Naive thymus-derived CD4-positive, alpha-beta T cell (primary cell): Measurements from ENCODE around the gene PSD2. TPM values are rescaled to one million over a fixed set of nuclear protein-coding genes. Genes with fewer than 3 reads are reported as not detected.

ENCODE experiments used
- ATAC-seq: fragments of 150-1000 bp; cut with Tn5 transposase; 2 replicates; pipeline ENCODE4 v1.10.0; 2021; ENCODE audit warnings: mild to moderate bottlenecking, moderate library complexity
- CTCF ChIA-PET: fragments of 350-600 bp; sonication (Branson Sonifier 250); formaldehyde crosslinking; loops from one replicate; lab custom pipeline; 2021; ENCODE audit warnings: antibody characterized with exemption; lab: Charles Lee
- POLR2A ChIA-PET: fragments of 350-600 bp; sonication (Branson Sonifier 250); formaldehyde crosslinking; loops from one replicate; lab custom pipeline; 2021; ENCODE audit warnings: antibody characterized with exemption, inconsistent platforms; lab: Charles Lee
- DNase-seq, 9 donors: peaks; one replicate each; pipeline versions ENCODE4 v3.0.0 to v3.0.0-alpha.2; 2020 to 2022; ENCODE audit warnings: mixed read lengths in 1 of 9
- H3K27ac ChIP-seq: one replicate; pipeline ENCODE4 v1.7.0; 2013; ENCODE audit warnings: mild to moderate bottlenecking, low read depth, low read length, moderate library complexity
- H3K27me3 ChIP-seq, 2 donors: one replicate each; pipeline ENCODE4 v1.7.0; 2013; ENCODE audit warnings: low read length in 2 of 2, mild to moderate bottlenecking in 2 of 2, moderate library complexity in 2 of 2; ENCODE audit not compliant: control insufficient read depth in 2 of 2, insufficient read depth in 2 of 2
- H3K36me3 ChIP-seq, 3 experiments: 1 replicate in 2 of 3; 2 replicates in 1 of 3; pipeline ENCODE4 v1.7.0; 2013; ENCODE audit warnings: low read length in 3 of 3, mild to moderate bottlenecking in 3 of 3, moderate library complexity in 1 of 3; ENCODE audit not compliant: insufficient read depth in 3 of 3, control insufficient read depth in 2 of 3
- H3K4me1 ChIP-seq, 2 donors: one replicate each; pipeline ENCODE4 v1.7.0; 2013; ENCODE audit warnings: low read length in 2 of 2, mild to moderate bottlenecking in 2 of 2, moderate library complexity in 1 of 2; ENCODE audit not compliant: control insufficient read depth in 2 of 2, insufficient read depth in 2 of 2
- H3K4me3 ChIP-seq: 2 replicates; pipeline ENCODE4 v1.7.0; 2013; ENCODE audit warnings: mild to moderate bottlenecking, low read length
- H3K9me3 ChIP-seq, 3 experiments: 1 replicate in 2 of 3; 2 replicates in 1 of 3; pipeline ENCODE4 v1.7.0; 2013; ENCODE audit warnings: low read length in 3 of 3; ENCODE audit not compliant: control insufficient read depth in 2 of 3
- H3K27ac Mint-ChIP-seq, 9 donors: one replicate each; pipeline ENCODE4 v1.8.0; 2020 to 2022; ENCODE audit warnings: mixed read lengths in 9 of 9, mild to moderate bottlenecking in 8 of 9, moderate library complexity in 5 of 9, inconsistent platforms in 2 of 9
- H3K27me3 Mint-ChIP-seq, 5 donors: one replicate each; pipeline ENCODE4 v1.8.0; 2021 to 2022; ENCODE audit warnings: mixed read lengths in 5 of 5, mild to moderate bottlenecking in 1 of 5
- H3K36me3 Mint-ChIP-seq, 5 donors: one replicate each; pipeline ENCODE4 v1.8.0; 2020 to 2022; ENCODE audit warnings: mixed read lengths in 5 of 5, mild to moderate bottlenecking in 3 of 5, inconsistent platforms in 1 of 5
- H3K4me1 Mint-ChIP-seq, 7 donors: one replicate each; pipeline ENCODE4 v1.8.0; 2020 to 2022; ENCODE audit warnings: mixed read lengths in 7 of 7, mild to moderate bottlenecking in 3 of 7, inconsistent platforms in 1 of 7
- H3K4me3 Mint-ChIP-seq, 10 donors: one replicate each; pipeline ENCODE4 v1.8.0; 2020 to 2022; ENCODE audit warnings: mild to moderate bottlenecking in 10 of 10, mixed read lengths in 10 of 10, moderate library complexity in 6 of 10, inconsistent platforms in 2 of 10
- H3K9me3 Mint-ChIP-seq, 11 donors: one replicate each; pipeline ENCODE4 v1.8.0; 2020 to 2022; ENCODE audit warnings: mixed read lengths in 11 of 11, mild to moderate bottlenecking in 4 of 11, inconsistent platforms in 1 of 11, moderate library complexity in 1 of 11
- intact Hi-C, 2 donors: fragments of 100-400 bp; cut with micrococcal nuclease; formaldehyde crosslinking; loops; one replicate each; pipeline ENCODE4 v1.15.1; 2023
- polyA plus RNA-seq, 2 donors: library from polyadenylated mRNA; unstranded; fragments of 300-500 nt; fragmentation: Illumina TruSeq; gene quantifications; one replicate each; pipeline ENCODE4 v1.2.3, GENCODE V29; 2021
- total RNA-seq, 6 experiments: library from RNA in 5 of 6; stranded (reverse) in 5 of 6; gene quantifications; 1 replicate in 5 of 6; 2 replicates in 1 of 6; pipeline ENCODE4 v1.2.3 and lab custom pipeline; 2021 to 2026

The PSD2 gene
- total and polyA plus RNA-seq, 7 experiments from 2014 or later: 0.05 to 0.42 TPM; not detected in 5

DNA sequence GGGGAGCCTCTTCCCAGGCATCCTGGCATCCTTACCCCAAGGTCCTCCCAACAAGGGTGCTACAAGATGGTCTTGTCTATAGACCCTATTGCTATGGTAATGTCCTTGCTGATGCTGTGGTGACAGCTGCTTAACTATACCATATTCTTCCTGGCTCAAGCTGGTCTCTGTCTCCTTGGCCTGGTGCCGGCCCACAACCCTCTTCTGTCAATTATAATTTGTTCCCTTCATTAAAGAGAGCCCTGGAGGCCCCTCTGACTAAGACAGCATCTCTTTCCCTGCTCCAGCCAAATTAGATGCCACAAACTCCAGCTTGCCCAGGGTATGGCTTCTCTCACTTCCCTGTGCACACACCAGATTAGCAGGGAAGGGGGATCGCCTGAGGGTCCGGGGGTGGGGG, 86.7 kb downstream of the PSD2 start:
- intact Hi-C loops: no loop called here
- H3K27ac Mint-ChIP-seq: no peak overlapping the region
- H3K27me3 Mint-ChIP-seq: peaks cover 0 to 9% (median 2%) of the 10 kb centered on the region in 5 donors
- H3K9me3 Mint-ChIP-seq: no peaks in the 10 kb centered on the region
- Histone ChIP-seq H3K27ac (no peak overlapping the region), H3K4me1 (no peaks in the 10 kb centered on the region), H3K4me3 (no peak overlapping the region), H3K9me3 (no peaks in the 10 kb centered on the region), H3K27me3 (no peaks in the 10 kb centered on the region), H3K36me3 (no peaks in the 10 kb centered on the region)
- DNase-seq (no peak), ATAC-seq (no peak)
- no peaks in the 10 kb centered on the region for H3K36me3 Mint-ChIP-seq
- ChIA-PET CTCF (no interaction called here), POLR2A (no interaction called here)
- no peak overlapping the region for H3K4me3 Mint-ChIP-seq
- H3K4me1 Mint-ChIP-seq: peaks cover 0 to 2% (median 0%) of the 10 kb centered on the region in 7 donors

DNA sequence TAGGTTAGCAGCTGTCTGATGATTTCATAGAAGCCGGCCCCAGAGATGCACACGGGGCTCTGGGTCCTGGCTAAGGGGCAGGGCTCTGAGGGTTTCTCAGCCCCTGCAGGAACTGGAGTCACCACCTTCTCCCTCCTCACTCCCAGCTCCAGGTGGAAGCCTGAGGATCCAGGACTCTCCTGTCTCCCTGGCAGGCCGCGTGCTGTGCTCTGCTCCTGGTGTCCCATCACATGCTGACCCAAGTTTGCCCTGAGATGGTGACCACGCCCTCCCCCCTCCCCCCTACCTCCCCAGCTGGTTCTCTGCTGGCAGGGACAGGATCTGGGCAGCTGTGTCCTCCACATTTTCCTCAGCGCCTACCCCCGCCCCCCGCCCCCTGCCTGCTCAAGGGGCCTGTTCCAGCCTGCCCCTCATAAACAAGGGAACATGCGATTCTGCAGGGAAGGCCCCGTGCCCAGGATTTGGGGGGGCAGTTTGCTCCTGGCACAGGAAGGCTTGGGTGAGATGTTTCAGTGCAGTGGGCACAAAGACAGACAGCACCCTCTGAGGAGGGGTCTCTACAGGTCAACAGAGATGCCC, 87.4 kb downstream of the PSD2 start:
- ChIA-PET POLR2A (no interaction called here), CTCF (no interaction called here)
- no peaks in the 10 kb centered on the region for H3K36me3 ChIP-seq
- Mint-ChIP-seq H3K27me3 (peaks cover 0 to 9% (median 4%) of the 10 kb centered on the region in 5 donors), H3K4me1 (peaks cover 0 to 2% (median 0%) of the 10 kb centered on the region in 7 donors), H3K27ac (no peak overlapping the region), H3K36me3 (no peaks in the 10 kb centered on the region), H3K9me3 (no peaks in the 10 kb centered on the region), H3K4me3 (no peak overlapping the region)
- no peak overlapping the region for H3K27ac ChIP-seq
- no peak for ATAC-seq
- no peaks in the 10 kb centered on the region for H3K27me3 ChIP-seq
- intact Hi-C loops: no loop called here
- H3K4me1 ChIP-seq: no peaks in the 10 kb centered on the region
- DNase-seq: no peak
- H3K4me3 ChIP-seq: no peak overlapping the region
- H3K9me3 ChIP-seq: no peaks in the 10 kb centered on the region

DNA sequence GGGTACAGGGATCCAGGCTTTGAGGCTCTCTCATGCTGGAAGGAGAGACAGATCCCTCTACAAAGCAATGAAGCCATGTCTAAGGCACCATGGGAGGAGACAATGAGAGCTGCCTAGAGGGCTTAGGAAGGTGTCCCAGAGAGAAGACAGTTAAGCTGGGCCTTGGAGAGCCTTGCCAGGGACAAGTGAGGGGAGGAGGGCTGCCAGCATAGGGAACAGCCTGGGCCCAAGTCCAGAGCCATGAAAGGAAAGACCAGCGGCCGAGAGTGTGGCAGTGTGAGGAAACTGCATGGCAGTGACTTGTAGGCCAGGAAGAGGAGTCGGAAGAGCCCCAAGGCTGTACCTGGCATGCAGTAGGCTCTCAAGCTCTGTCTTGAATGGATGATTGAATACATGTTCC, 88.5 kb downstream of the PSD2 start:
- Mint-ChIP-seq H3K27ac (no peak overlapping the region), H3K27me3 (peaks cover 0 to 9% (median 4%) of the 10 kb centered on the region in 5 donors), H3K4me3 (no peak overlapping the region), H3K36me3 (no peaks in the 10 kb centered on the region), H3K9me3 (no peaks in the 10 kb centered on the region), H3K4me1 (peaks cover 0 to 2% (median 0%) of the 10 kb centered on the region in 7 donors)
- Histone ChIP-seq H3K4me1 (no peaks in the 10 kb centered on the region), H3K4me3 (no peak overlapping the region), H3K27me3 (no peaks in the 10 kb centered on the region), H3K36me3 (no peaks in the 10 kb centered on the region), H3K9me3 (no peaks in the 10 kb centered on the region), H3K27ac (no peak overlapping the region)
- POLR2A ChIA-PET: no interaction called here
- DNase-seq (no peak), ATAC-seq (no peak)
- intact Hi-C loops: no loop called here
- CTCF ChIA-PET: no interaction called here

DNA sequence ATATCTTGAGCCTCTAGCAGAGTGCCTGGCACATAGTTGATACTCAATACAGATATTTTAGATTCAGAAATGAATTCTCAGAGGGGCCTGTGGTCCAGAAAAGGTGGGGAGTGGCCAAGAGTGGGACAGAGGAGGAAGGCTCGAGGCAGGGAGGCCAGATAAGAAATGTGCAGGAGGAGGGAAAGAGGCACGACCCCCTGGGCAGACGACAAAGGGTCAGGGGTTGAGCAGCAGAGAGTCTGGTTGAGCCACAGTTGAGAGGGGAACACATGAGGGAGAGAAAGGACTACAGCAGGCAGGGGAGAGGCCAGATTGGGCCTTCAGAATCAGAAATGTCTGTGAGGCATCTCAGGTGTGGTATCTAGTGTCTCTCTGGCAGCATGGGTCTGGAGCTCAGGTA, 89.1 kb downstream of the PSD2 start:
- CTCF ChIA-PET: no interaction called here
- Mint-ChIP-seq H3K4me3 (no peak overlapping the region), H3K27ac (no peak overlapping the region), H3K4me1 (peaks cover 0 to 2% (median 0%) of the 10 kb centered on the region in 7 donors), H3K27me3 (peaks cover 0 to 10% (median 4%) of the 10 kb centered on the region in 5 donors), H3K36me3 (no peaks in the 10 kb centered on the region), H3K9me3 (no peaks in the 10 kb centered on the region)
- H3K4me3 ChIP-seq: no peak overlapping the region
- intact Hi-C loops: no loop called here
- H3K36me3 ChIP-seq: no peaks in the 10 kb centered on the region
- no peak for DNase-seq
- H3K9me3 ChIP-seq: no peaks in the 10 kb centered on the region
- H3K27me3 ChIP-seq: no peaks in the 10 kb centered on the region
- H3K27ac ChIP-seq: no peak overlapping the region
- POLR2A ChIA-PET: no interaction called here
- no peak for ATAC-seq
- no peaks in the 10 kb centered on the region for H3K4me1 ChIP-seq

DNA sequence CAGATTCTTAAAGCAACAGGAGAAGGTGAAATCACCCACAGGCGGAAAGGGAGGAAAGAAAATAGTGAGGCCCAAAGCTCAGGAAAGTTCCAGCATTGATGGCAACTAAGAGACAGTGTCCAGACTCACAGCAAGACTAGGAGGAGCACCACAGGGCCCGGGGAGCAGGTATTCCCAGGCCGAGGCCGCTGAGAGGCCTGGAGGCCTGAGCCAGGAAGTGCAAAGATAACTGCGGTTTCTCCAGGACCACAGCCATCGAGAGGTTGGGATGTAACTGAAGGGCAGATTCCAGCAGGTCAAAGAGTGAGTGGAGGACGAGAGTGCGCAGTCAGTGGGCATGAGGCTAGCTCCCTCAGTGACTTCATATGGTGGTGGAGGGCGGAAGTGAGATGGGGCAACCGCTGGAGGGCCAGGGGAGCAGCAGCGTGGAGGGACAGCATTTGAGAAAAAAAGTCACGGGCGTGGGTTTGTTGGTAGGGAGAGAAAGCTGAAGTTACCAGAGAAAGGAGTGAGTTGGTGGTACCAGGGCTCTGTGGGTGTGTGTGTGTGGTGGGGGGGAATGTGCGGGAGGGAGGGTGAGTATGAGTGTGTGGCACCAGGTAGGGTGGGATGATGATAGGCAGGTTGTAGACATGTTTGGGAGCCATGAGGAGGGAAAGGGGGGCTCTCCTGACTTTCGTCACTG, 89.7 kb downstream of the PSD2 start:
- H3K27me3 Mint-ChIP-seq: peaks cover 0 to 13% (median 4%) of the 10 kb centered on the region in 5 donors
- CTCF ChIA-PET: no interaction called here
- no peaks in the 10 kb centered on the region for H3K9me3 ChIP-seq

DNA sequence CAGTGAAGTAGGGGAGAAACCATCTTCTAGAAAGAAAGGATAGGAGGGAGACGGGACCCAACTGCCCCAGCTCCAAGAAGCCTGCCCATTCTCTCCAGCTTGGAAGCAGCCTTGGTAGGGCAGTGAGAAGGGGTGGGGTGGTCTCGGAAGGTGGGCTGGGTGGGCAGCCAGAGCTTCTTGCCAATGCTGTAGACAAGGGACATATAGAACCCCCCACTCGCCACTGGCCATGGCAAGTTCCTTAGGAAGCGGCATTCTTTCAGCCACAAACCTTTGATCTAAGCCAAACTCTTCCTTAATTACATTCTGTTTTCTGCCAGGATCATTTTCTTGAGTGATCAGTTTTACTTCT, 90.2 kb downstream of the PSD2 start:
- Histone ChIP-seq H3K4me3 (no peak overlapping the region), H3K27ac (no peak overlapping the region), H3K36me3 (no peaks in the 10 kb centered on the region), H3K9me3 (no peaks in the 10 kb centered on the region), H3K4me1 (no peaks in the 10 kb centered on the region), H3K27me3 (no peaks in the 10 kb centered on the region)
- H3K27me3 Mint-ChIP-seq: peaks cover 0 to 16% (median 4%) of the 10 kb centered on the region in 5 donors
- no peaks in the 10 kb centered on the region for H3K9me3 Mint-ChIP-seq
- no peak for DNase-seq
- ChIA-PET POLR2A (no interaction called here), CTCF (no interaction called here)
- H3K4me3 Mint-ChIP-seq: no peak overlapping the region
- no peak overlapping the region for H3K27ac Mint-ChIP-seq
- intact Hi-C loops: no loop called here
- H3K4me1 Mint-ChIP-seq: peaks cover 0 to 2% (median 0%) of the 10 kb centered on the region in 7 donors
- no peaks in the 10 kb centered on the region for H3K36me3 Mint-ChIP-seq
- ATAC-seq: no peak

More for the DNA sequence above, 89.7 kb downstream of the PSD2 start:
- Histone ChIP-seq H3K27ac (no peak overlapping the region), H3K27me3 (no peaks in the 10 kb centered on the region), H3K36me3 (no peaks in the 10 kb centered on the region), H3K4me1 (no peaks in the 10 kb centered on the region), H3K4me3 (no peak overlapping the region)
- Mint-ChIP-seq H3K27ac (no peak overlapping the region), H3K9me3 (no peaks in the 10 kb centered on the region), H3K4me3 (no peak overlapping the region), H3K36me3 (no peaks in the 10 kb centered on the region), H3K4me1 (peaks cover 0 to 2% (median 0%) of the 10 kb centered on the region in 7 donors)
- intact Hi-C loops: no loop called here
- ATAC-seq: no peak
- DNase-seq: no peak
- POLR2A ChIA-PET: no interaction called here

DNA sequence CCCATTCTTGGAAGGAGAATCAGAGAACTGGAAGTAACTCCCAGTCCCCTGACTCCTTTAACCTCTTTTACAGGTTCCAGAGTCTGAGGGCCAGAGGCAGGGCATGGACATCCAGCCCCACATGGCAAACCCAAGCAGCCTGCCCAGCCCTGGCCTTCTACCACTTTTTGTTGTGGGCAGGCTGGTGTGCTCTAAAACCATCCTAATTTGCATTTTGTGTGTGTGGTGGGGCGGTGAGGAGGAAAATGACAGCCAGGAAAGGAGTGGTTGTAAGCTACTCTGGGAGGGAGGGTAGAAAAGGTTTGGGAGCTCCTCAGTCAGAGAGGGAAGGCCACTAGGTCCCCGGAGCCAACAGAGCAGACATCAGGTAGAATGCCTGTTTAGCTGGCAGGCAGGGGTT, 90.6 kb downstream of the PSD2 start:
- Mint-ChIP-seq H3K27ac (no peak overlapping the region), H3K27me3 (peaks cover 0 to 18% (median 4%) of the 10 kb centered on the region in 5 donors), H3K4me1 (peaks cover 0 to 2% (median 0%) of the 10 kb centered on the region in 7 donors), H3K36me3 (no peaks in the 10 kb centered on the region), H3K4me3 (no peak overlapping the region), H3K9me3 (no peaks in the 10 kb centered on the region)
- DNase-seq (no peak), ATAC-seq (no peak)
- Histone ChIP-seq H3K4me3 (no peak overlapping the region), H3K36me3 (no peaks in the 10 kb centered on the region), H3K4me1 (no peaks in the 10 kb centered on the region), H3K27me3 (no peaks in the 10 kb centered on the region), H3K9me3 (no peaks in the 10 kb centered on the region), H3K27ac (no peak overlapping the region)
- CTCF ChIA-PET: no interaction called here
- POLR2A ChIA-PET: no interaction called here
- intact Hi-C loops: no loop called here
